Measurements from ENCODE around the gene CLEC4F. TPM values are rescaled to one million over a fixed set of nuclear protein-coding genes. Genes with fewer than 3 reads are reported as not detected.
A peak's percentile ranks its signal among the peaks of the same experiment; 100 is the strongest.

Gene CLEC4F
- total and polyA plus RNA-seq, 2 of the 13 experiments (the other 11 are each of a cell fraction or from before 2014, with no cell fraction given) = 0.12 to 0.13 TPM

DNA sequence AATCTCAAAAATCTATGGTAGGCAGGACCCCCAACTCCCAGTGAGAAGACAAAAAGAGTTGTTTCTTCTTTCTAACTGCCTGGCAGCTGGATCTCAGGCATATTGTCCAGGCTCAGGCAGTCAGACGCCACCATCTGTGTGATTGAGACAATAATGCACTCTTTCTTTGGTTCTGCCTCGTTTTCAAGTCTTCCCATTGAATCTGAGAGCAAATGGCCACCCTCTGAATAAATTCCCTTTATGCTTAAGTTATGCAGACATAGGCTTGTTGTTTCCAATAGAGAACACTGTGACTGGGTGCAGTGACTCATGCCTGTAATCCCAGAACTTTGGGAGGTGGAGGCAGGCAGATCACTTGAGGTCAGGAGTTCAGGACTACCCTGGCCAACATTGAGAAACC lies 30.5 kb upstream of the CLEC4F start:
- DNase-seq (ENCODE audit: low spot score) (no peak), FAIRE-seq (no peak), ATAC-seq (no peak)
- H3K79me2 ChIP-seq (ENCODE audit: insufficient read depth, low read length) = no peaks in the 10 kb centered on the region
- in situ Hi-C loops (cut with HindIII; ENCODE audit: extremely low pct_ligation_motif_present, low pct_unique_long_range_greater_than_20kb) = no loop called here
- intact Hi-C loops (cut with micrococcal nuclease; ENCODE audit: unreplicated experiment) = no loop called here
- no peak overlapping the region for H3K4me3 ChIP-seq (replicated peaks in 1 of 3; ENCODE audit: insufficient read depth in 1 of 3, low read depth in 2 of 3, low read length in 3 of 3)
- H2AFZ ChIP-seq (ENCODE audit: low read length) = no peak overlapping the region
- H4K20me1 ChIP-seq (ENCODE audit: insufficient read depth, low read length) = no peaks in the 10 kb centered on the region
- ChIA-PET CTCF (ENCODE audit: low intra/inter-chr PET ratio, low total read pairs) (no interaction called here), POLR2A (no interaction called here)
- no peaks in the 10 kb centered on the region for H3K36me3 ChIP-seq (replicated peaks in 1 of 2; ENCODE audit: control insufficient read depth in 1 of 2, insufficient read depth in 2 of 2, low read length in 2 of 2)
- H3K4me2 ChIP-seq (ENCODE audit: low read depth, low read length) = no peak overlapping the region
- 13% methylated on average over 2 of the region's 2 CpGs for WGBS (ENCODE audit: low lambda C conversion rate)
- H3K9me3 ChIP-seq (ENCODE audit: low read length) = no peaks in the 10 kb centered on the region
- no peak overlapping the region for H3K9ac ChIP-seq (ENCODE audit: insufficient read depth, low read depth, low read length)
- no TSS peak for BruUV-seq (replicated peaks)
- H3K27me3 ChIP-seq (ENCODE audit: control insufficient read depth in 1 of 2, insufficient read depth in 2 of 2, low read length in 2 of 2) = peaks cover 0 to 8% of the 10 kb centered on the region in 2 experiments; a peak in 2 of 5 replicates
- TF ChIP-seq, protein P1, sequence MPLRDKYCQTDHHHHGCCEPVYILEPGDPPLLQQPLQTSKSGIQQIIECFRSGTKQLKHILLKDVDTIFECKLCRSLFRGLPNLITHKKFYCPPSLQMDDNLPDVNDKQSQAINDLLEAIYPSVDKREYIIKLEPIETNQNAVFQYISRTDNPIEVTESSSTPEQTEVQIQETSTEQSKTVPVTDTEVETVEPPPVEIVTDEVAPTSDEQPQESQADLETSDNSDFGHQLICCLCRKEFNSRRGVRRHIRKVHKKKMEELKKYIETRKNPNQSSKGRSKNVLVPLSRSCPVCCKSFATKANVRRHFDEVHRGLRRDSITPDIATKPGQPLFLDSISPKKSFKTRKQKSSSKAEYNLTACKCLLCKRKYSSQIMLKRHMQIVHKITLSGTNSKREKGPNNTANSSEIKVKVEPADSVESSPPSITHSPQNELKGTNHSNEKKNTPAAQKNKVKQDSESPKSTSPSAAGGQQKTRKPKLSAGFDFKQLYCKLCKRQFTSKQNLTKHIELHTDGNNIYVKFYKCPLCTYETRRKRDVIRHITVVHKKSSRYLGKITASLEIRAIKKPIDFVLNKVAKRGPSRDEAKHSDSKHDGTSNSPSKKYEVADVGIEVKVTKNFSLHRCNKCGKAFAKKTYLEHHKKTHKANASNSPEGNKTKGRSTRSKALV (CRISPR knock-in tag; IDR thresholded peaks at IDR 0.05) = no peak
- H3K27ac ChIP-seq (ENCODE audit: extremely low read length, insufficient read depth, low read length) = no peak overlapping the region
- no peaks in the 10 kb centered on the region for H3K4me1 ChIP-seq (ENCODE audit: insufficient read depth, low read length)

DNA sequence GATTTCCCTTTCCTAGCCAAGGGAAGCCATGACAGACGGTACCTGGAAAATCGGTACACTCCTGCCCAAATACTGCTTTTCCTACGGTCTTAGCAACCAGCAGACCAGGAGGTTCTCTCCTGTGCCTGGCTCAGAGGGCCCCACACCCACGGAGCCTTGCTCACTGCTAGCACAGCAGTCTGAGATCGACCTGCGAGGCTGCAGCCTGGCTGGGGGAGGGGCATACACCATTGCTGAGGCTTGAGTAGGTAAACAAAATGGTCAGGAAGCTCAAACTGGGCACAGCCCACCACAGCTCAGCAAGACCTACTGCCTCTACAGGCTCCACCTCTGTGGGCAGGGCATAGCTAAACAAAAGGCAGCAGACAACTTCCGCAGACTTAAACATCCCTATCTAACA lies 22.0 kb upstream of the CLEC4F start:
- ATAC-seq = no peak; the same call in 2 of the 3 replicates
- 31% methylated on average over 7 of the region's 7 CpGs for WGBS (ENCODE audit: low lambda C conversion rate)
- TF ChIP-seq MAZ (IDR thresholded peaks at IDR 0.05; ENCODE audit: borderline replicate concordance, low read depth, low read length) = no peak
- TF ChIP-seq MAZ (CRISPR knock-in tag; IDR thresholded peaks at IDR 0.05; ENCODE audit: low read depth) = 0 out of 2 replicates have a peak, but pooled peaks have one; percentile 44
- peak; percentile 37; the same call in 1 of the 2 replicates for TF ChIP-seq GATAD2A (CRISPR knock-in tag; IDR thresholded peaks at IDR 0.05)
- TF ChIP-seq SALL2 (CRISPR knock-in tag; IDR thresholded peaks at IDR 0.05) = no peak
- TF ChIP-seq, protein P2, sequence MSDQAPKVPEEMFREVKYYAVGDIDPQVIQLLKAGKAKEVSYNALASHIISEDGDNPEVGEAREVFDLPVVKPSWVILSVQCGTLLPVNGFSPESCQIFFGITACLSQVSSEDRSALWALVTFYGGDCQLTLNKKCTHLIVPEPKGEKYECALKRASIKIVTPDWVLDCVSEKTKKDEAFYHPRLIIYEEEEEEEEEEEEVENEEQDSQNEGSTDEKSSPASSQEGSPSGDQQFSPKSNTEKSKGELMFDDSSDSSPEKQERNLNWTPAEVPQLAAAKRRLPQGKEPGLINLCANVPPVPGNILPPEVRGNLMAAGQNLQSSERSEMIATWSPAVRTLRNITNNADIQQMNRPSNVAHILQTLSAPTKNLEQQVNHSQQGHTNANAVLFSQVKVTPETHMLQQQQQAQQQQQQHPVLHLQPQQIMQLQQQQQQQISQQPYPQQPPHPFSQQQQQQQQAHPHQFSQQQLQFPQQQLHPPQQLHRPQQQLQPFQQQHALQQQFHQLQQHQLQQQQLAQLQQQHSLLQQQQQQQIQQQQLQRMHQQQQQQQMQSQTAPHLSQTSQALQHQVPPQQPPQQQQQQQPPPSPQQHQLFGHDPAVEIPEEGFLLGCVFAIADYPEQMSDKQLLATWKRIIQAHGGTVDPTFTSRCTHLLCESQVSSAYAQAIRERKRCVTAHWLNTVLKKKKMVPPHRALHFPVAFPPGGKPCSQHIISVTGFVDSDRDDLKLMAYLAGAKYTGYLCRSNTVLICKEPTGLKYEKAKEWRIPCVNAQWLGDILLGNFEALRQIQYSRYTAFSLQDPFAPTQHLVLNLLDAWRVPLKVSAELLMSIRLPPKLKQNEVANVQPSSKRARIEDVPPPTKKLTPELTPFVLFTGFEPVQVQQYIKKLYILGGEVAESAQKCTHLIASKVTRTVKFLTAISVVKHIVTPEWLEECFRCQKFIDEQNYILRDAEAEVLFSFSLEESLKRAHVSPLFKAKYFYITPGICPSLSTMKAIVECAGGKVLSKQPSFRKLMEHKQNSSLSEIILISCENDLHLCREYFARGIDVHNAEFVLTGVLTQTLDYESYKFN (CRISPR knock-in tag; conservative IDR thresholded peaks at IDR 0.05) = peak; percentile 24; the same call in 1 of the 2 replicates
- no peak for TF ChIP-seq POLR2AphosphoS5 (IDR thresholded peaks at IDR 0.05; ENCODE audit: low read depth, low read length)
- peak; percentile 83 for TF ChIP-seq ZBTB38 (CRISPR knock-in tag; IDR thresholded peaks at IDR 0.05)
- TF ChIP-seq, protein P3, sequence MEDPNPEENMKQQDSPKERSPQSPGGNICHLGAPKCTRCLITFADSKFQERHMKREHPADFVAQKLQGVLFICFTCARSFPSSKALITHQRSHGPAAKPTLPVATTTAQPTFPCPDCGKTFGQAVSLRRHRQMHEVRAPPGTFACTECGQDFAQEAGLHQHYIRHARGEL (CRISPR knock-in tag; IDR thresholded peaks at IDR 0.05) = no peak
- no peak for TF ChIP-seq TRIM24 (CRISPR knock-in tag; IDR thresholded peaks at IDR 0.05)
- peak; percentile 65; the same call in 1 of the 2 replicates for TF ChIP-seq ZNF350 (CRISPR knock-in tag; IDR thresholded peaks at IDR 0.05; ENCODE audit: borderline replicate concordance, low read depth)

More for the DNA sequence above, 22.0 kb upstream of the CLEC4F start:
- H3K79me2 ChIP-seq (ENCODE audit: insufficient read depth, low read length) = no peaks in the 10 kb centered on the region
- H3K36me3 ChIP-seq (replicated peaks in 1 of 2; ENCODE audit: control insufficient read depth in 1 of 2, insufficient read depth in 2 of 2, low read length in 2 of 2) = no peaks in the 10 kb centered on the region
- H2AFZ ChIP-seq (ENCODE audit: low read length) = no peak overlapping the region
- H4K20me1 ChIP-seq (ENCODE audit: insufficient read depth, low read length) = no peaks in the 10 kb centered on the region
- no peak overlapping the region for H3K27ac ChIP-seq (ENCODE audit: extremely low read length, insufficient read depth, low read length)
- H3K4me1 ChIP-seq (ENCODE audit: insufficient read depth, low read length) = peaks cover 8% of the 10 kb centered on the region; the same call in 1 of the 2 replicates
- intact Hi-C loops (cut with micrococcal nuclease; ENCODE audit: unreplicated experiment) = no loop called here
- FAIRE-seq (no peak), DNase-seq (ENCODE audit: low spot score) (no peak)
- peaks cover 0 to 11% of the 10 kb centered on the region in 2 experiments; a peak in 1 of 5 replicates for H3K27me3 ChIP-seq (ENCODE audit: control insufficient read depth in 1 of 2, insufficient read depth in 2 of 2, low read length in 2 of 2)
- H3K4me3 ChIP-seq (replicated peaks in 1 of 3; ENCODE audit: insufficient read depth in 1 of 3, low read depth in 2 of 3, low read length in 3 of 3) = peak overlapping the region in 1 of 3 experiments; percentile 20; a peak in 1 of 6 replicates
- no TSS peak for BruUV-seq (replicated peaks)
- no peak overlapping the region for H3K9ac ChIP-seq (ENCODE audit: insufficient read depth, low read depth, low read length)
- H3K9me3 ChIP-seq (ENCODE audit: low read length) = no peaks in the 10 kb centered on the region
- ChIA-PET CTCF (ENCODE audit: low intra/inter-chr PET ratio, low total read pairs) (no interaction called here), POLR2A (interaction anchor here (0.8 kb wide), 1 partner anchor 549 kb away, joined by 3 read pairs; the partner anchor contains the start of gene SNRPG)
- peak overlapping the region; percentile 52; the same call in 1 of the 2 replicates for H3K4me2 ChIP-seq (ENCODE audit: low read depth, low read length)
- in situ Hi-C loops (cut with HindIII; ENCODE audit: extremely low pct_ligation_motif_present, low pct_unique_long_range_greater_than_20kb) = no loop called here

Data from HepG2 (cell line).